ENCODE results near the gene FKBP2. TPM values are rescaled to one million over a fixed set of nuclear protein-coding genes. Genes with fewer than 3 reads are reported as not detected.

Gene FKBP2
- total and polyA plus RNA-seq, 2 of the 13 experiments (the other 11 are each of a cell fraction or from before 2014, with no cell fraction given), result 30.1 to 53.3 TPM

DNA sequence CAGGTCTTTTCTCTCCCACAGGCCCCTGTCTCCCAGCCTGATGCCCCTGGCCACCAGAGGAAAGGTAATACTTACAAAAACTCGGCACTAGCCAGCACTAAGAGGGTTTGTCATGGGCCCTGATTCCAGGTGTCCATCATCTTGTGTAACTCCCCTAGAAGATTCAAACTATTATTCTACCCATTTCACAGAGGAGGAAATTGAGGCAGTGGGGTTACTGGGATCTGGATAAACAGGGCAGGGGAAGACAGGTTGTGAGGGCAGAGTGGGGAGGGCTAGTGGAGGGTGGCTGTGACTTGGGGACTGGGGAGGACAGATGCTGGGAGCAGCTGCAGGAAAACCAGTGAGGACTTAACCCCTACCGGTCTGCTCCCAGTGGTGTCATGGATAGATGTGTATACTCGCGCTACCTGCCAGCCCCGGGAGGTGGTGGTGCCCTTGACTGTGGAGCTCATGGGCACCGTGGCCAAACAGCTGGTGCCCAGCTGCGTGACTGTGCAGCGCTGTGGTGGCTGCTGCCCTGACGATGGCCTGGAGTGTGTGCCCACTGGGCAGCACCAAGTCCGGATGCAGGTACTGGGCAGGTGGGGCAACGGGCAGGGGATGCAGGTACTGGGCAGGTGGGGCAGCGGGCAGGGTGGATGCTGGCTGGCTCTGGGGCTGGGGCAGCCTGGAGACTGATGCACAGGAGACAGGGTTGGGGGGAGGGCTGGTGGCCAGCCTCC lies 5.3 kb upstream of the FKBP2 start:
- no peaks in the 10 kb centered on the region; a peak in 1 of 5 replicates for H3K36me3 ChIP-seq (replicated peaks in 1 of 2; ENCODE audit: control insufficient read depth in 1 of 2, insufficient read depth in 2 of 2, low read length in 2 of 2)
- 78% methylated on average over 1 of the region's 12 CpGs for WGBS (ENCODE audit: low lambda C conversion rate)
- H4K20me1 ChIP-seq (ENCODE audit: insufficient read depth, low read length), result no peaks in the 10 kb centered on the region
- POLR2A ChIA-PET, result interaction anchor here (1.6 to 2.3 kb wide), 2 partner anchors 9 to 10 kb away, joined by 7 to 27 read pairs; partner anchors contain the start of genes NUDT22 and TRPT1
- FAIRE-seq (no peak), ATAC-seq (no peak), DNase-seq (ENCODE audit: low spot score) (no peak)
- peak overlapping the region; percentile 58; the same call in 1 of the 2 replicates for H3K9ac ChIP-seq (ENCODE audit: insufficient read depth, low read depth, low read length)
- in situ Hi-C loops (cut with HindIII; ENCODE audit: extremely low pct_ligation_motif_present, low pct_unique_long_range_greater_than_20kb) (no loop called here), intact Hi-C loops (cut with micrococcal nuclease; ENCODE audit: unreplicated experiment) (no loop called here)
- H3K79me2 ChIP-seq (ENCODE audit: insufficient read depth, low read length), result peaks cover 3% of the 10 kb centered on the region
- H3K27ac ChIP-seq (ENCODE audit: extremely low read length, insufficient read depth, low read length), result no peak overlapping the region
- peak overlapping the region; percentile 76 for H3K4me2 ChIP-seq (ENCODE audit: low read depth, low read length)
- no peaks in the 10 kb centered on the region for H3K9me3 ChIP-seq (ENCODE audit: low read length)
- no peak overlapping the region for H2AFZ ChIP-seq (ENCODE audit: low read length)
- peak overlapping the region; percentile 60 to 80 (median 76) for H3K4me3 ChIP-seq (replicated peaks in 1 of 3; ENCODE audit: insufficient read depth in 1 of 3, low read depth in 2 of 3, low read length in 3 of 3)
- H3K27me3 ChIP-seq (ENCODE audit: control insufficient read depth in 1 of 2, insufficient read depth in 2 of 2, low read length in 2 of 2), result no peaks in the 10 kb centered on the region; a peak in 1 of 5 replicates
- CTCF ChIA-PET (ENCODE audit: low intra/inter-chr PET ratio, low total read pairs), result no interaction called here
- BruUV-seq (replicated peaks), result TSS peak; percentile 45
- peaks cover 74% of the 10 kb centered on the region for H3K4me1 ChIP-seq (ENCODE audit: insufficient read depth, low read length)
- TF ChIP-seq PPARG (CRISPR knock-in tag; conservative IDR thresholded peaks at IDR 0.05), result no peak
- TF ChIP-seq FOXK1 (CRISPR knock-in tag; IDR thresholded peaks at IDR 0.05; ENCODE audit: borderline replicate concordance, low read depth), result no peak
- no peak for TF ChIP-seq ZNF180 (CRISPR knock-in tag; IDR thresholded peaks at IDR 0.05; ENCODE audit: borderline replicate concordance, low read depth)
- no peak for TF ChIP-seq ZBTB3 (CRISPR knock-in tag; IDR thresholded peaks at IDR 0.05; ENCODE audit: borderline replicate concordance, low read depth)
- TF ChIP-seq TSC22D2 (CRISPR knock-in tag; IDR thresholded peaks at IDR 0.05; ENCODE audit: borderline replicate concordance), result no peak
- TF ChIP-seq, protein P1, sequence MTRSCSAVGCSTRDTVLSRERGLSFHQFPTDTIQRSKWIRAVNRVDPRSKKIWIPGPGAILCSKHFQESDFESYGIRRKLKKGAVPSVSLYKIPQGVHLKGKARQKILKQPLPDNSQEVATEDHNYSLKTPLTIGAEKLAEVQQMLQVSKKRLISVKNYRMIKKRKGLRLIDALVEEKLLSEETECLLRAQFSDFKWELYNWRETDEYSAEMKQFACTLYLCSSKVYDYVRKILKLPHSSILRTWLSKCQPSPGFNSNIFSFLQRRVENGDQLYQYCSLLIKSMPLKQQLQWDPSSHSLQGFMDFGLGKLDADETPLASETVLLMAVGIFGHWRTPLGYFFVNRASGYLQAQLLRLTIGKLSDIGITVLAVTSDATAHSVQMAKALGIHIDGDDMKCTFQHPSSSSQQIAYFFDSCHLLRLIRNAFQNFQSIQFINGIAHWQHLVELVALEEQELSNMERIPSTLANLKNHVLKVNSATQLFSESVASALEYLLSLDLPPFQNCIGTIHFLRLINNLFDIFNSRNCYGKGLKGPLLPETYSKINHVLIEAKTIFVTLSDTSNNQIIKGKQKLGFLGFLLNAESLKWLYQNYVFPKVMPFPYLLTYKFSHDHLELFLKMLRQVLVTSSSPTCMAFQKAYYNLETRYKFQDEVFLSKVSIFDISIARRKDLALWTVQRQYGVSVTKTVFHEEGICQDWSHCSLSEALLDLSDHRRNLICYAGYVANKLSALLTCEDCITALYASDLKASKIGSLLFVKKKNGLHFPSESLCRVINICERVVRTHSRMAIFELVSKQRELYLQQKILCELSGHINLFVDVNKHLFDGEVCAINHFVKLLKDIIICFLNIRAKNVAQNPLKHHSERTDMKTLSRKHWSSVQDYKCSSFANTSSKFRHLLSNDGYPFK (CRISPR knock-in tag; IDR thresholded peaks at IDR 0.05; ENCODE audit: borderline replicate concordance), result no peak
- TF ChIP-seq ZNF629 (CRISPR knock-in tag; conservative IDR thresholded peaks at IDR 0.05), result peak; percentile 93
- no peak for TF ChIP-seq RARA (CRISPR knock-in tag; IDR thresholded peaks at IDR 0.05)
- no peak for TF ChIP-seq ZNF781 (CRISPR knock-in tag; IDR thresholded peaks at IDR 0.05; ENCODE audit: borderline replicate concordance, not compliant biosample characterization)
- no peak for TF ChIP-seq NR2F1 (CRISPR knock-in tag; IDR thresholded peaks at IDR 0.05)
- TF ChIP-seq TCF7L2 (IDR thresholded peaks at IDR 0.05; ENCODE audit: low read depth, low read length), result no peak
- TF ChIP-seq, protein P2, sequence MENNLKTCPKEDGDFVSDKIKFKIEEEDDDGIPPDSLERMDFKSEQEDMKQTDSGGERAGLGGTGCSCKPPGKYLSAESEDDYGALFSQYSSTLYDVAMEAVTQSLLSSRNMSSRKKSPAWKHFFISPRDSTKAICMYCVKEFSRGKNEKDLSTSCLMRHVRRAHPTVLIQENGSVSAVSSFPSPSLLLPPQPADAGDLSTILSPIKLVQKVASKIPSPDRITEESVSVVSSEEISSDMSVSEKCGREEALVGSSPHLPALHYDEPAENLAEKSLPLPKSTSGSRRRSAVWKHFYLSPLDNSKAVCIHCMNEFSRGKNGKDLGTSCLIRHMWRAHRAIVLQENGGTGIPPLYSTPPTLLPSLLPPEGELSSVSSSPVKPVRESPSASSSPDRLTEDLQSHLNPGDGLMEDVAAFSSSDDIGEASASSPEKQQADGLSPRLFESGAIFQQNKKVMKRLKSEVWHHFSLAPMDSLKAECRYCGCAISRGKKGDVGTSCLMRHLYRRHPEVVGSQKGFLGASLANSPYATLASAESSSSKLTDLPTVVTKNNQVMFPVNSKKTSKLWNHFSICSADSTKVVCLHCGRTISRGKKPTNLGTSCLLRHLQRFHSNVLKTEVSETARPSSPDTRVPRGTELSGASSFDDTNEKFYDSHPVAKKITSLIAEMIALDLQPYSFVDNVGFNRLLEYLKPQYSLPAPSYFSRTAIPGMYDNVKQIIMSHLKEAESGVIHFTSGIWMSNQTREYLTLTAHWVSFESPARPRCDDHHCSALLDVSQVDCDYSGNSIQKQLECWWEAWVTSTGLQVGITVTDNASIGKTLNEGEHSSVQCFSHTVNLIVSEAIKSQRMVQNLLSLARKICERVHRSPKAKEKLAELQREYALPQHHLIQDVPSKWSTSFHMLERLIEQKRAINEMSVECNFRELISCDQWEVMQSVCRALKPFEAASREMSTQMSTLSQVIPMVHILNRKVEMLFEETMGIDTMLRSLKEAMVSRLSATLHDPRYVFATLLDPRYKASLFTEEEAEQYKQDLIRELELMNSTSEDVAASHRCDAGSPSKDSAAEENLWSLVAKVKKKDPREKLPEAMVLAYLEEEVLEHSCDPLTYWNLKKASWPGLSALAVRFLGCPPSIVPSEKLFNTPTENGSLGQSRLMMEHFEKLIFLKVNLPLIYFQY (CRISPR knock-in tag; IDR thresholded peaks at IDR 0.05; ENCODE audit: borderline replicate concordance), result no peak
- TF ChIP-seq ZSCAN20 (CRISPR knock-in tag; IDR thresholded peaks at IDR 0.05; ENCODE audit: borderline replicate concordance), result no peak
- TF ChIP-seq, protein P3, sequence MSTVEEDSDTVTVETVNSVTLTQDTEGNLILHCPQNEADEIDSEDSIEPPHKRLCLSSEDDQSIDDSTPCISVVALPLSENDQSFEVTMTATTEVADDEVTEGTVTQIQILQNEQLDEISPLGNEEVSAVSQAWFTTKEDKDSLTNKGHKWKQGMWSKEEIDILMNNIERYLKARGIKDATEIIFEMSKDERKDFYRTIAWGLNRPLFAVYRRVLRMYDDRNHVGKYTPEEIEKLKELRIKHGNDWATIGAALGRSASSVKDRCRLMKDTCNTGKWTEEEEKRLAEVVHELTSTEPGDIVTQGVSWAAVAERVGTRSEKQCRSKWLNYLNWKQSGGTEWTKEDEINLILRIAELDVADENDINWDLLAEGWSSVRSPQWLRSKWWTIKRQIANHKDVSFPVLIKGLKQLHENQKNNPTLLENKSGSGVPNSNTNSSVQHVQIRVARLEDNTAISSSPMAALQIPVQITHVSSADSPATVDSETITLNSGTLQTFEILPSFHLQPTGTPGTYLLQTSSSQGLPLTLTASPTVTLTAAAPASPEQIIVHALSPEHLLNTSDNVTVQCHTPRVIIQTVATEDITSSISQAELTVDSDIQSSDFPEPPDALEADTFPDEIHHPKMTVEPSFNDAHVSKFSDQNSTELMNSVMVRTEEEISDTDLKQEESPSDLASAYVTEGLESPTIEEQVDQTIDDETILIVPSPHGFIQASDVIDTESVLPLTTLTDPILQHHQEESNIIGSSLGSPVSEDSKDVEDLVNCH (CRISPR knock-in tag; IDR thresholded peaks at IDR 0.05), result no peak

All from HepG2 (cell line).